Adrenal gland (tissue), 5 donors: Measurements from ENCODE around the gene RPS26.

Source experiments
- POLR2A ChIP-seq, 2 donors: fragments of 450-650 bp; IDR thresholded peaks; one replicate each; pipeline ENCODE4 v1.6.1; 2017; ENCODE audit warnings: antibody characterized with exemption in 2 of 2, mild to moderate bottlenecking in 2 of 2, moderate library complexity in 1 of 2
- TF ChIP-seq, protein P1 (sequence below), 6 experiments: fragments of 450-650 bp in 4 of 6; fragments of 200-600 bp in 2 of 6; sonication (generic) in 1 of 6; IDR thresholded peaks; 1 replicate in 5 of 6; 2 replicates in 1 of 6; pipeline versions ENCODE4 v1.5.1 to v1.8.0; 2016 to 2021; ENCODE audit warnings: antibody characterized with exemption in 6 of 6, mild to moderate bottlenecking in 2 of 6, moderate library complexity in 1 of 6
- donor health status: DM: no; HTN: no; CAD: no.

DNA sequence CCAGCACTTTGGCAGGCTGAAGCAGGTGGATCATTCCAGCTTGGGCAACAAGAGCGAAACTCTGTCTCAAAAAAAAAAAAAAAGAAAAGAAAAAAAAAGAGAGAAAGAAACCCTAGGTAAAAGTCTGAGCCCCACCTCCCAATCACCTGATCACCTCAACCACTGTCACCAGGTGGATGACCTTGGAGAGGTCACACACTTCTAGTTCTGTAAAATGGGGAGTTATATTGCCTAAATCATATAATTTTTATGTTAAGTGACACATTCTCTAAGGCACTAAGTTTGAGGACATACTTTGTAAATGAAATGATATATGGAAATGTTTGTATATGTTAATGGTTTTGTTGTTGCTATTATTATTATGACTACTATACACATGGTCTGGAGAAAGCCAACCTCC, 36.7 kb downstream of the RPS26 start:
- TF ChIP-seq, protein P1, sequence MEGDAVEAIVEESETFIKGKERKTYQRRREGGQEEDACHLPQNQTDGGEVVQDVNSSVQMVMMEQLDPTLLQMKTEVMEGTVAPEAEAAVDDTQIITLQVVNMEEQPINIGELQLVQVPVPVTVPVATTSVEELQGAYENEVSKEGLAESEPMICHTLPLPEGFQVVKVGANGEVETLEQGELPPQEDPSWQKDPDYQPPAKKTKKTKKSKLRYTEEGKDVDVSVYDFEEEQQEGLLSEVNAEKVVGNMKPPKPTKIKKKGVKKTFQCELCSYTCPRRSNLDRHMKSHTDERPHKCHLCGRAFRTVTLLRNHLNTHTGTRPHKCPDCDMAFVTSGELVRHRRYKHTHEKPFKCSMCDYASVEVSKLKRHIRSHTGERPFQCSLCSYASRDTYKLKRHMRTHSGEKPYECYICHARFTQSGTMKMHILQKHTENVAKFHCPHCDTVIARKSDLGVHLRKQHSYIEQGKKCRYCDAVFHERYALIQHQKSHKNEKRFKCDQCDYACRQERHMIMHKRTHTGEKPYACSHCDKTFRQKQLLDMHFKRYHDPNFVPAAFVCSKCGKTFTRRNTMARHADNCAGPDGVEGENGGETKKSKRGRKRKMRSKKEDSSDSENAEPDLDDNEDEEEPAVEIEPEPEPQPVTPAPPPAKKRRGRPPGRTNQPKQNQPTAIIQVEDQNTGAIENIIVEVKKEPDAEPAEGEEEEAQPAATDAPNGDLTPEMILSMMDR (IDR thresholded peaks at IDR 0.05), result no peak
- no peak for TF ChIP-seq POLR2A (IDR thresholded peaks at IDR 0.05)
